Adrenal gland (tissue), 5 donors: ENCODE data around the gene OAF.

Experiments
- POLR2A ChIP-seq, 2 donors: fragments of 450-650 bp; IDR thresholded peaks; one replicate each; pipeline ENCODE4 v1.6.1; 2017; ENCODE audit warnings: antibody characterized with exemption in 2 of 2, mild to moderate bottlenecking in 2 of 2, moderate library complexity in 1 of 2
- TF ChIP-seq, protein P1 (sequence below), 6 experiments: fragments of 450-650 bp in 4 of 6; fragments of 200-600 bp in 2 of 6; sonication (generic) in 1 of 6; IDR thresholded peaks; 1 replicate in 5 of 6; 2 replicates in 1 of 6; pipeline versions ENCODE4 v1.5.1 to v1.8.0; 2016 to 2021; ENCODE audit warnings: antibody characterized with exemption in 6 of 6, mild to moderate bottlenecking in 2 of 6, moderate library complexity in 1 of 6
- donor health status: DM: no; HTN: no; CAD: no.

DNA sequence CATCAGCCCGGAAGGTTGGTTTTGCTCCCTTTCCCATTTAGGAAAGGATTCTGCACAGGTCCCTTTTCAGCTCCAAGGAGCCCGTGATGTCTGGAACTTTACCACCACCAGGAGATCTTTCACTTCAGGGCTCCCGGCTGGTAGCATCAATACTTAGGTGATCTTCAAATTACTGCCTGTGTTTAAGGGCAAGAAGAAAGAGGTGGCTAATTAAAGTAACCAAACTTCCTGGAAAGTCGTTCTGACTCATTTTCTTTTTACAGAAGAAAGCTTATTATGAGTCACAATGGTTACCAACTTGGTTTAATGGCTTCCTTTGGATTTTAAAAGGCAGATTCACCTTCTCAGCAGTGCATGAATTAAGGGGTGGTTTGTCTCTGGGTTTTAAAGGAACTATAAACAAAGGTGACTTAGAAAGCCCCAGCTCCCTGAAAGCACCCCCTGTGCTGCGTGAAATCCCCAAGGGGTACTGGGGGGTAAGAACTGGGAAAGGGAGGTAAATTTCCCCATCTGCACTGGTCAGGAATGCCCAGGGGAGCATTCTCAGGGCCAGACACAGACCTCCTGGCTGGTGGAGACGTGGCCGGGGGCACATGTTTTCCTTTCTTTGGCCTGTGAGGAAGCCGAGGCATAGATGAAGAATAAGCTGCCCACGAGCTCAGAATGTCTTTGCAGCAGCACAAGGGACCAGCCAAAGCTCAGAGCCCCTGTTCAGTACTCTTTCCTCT, 37.9 kb downstream of the OAF start:
- TF ChIP-seq, protein P1, sequence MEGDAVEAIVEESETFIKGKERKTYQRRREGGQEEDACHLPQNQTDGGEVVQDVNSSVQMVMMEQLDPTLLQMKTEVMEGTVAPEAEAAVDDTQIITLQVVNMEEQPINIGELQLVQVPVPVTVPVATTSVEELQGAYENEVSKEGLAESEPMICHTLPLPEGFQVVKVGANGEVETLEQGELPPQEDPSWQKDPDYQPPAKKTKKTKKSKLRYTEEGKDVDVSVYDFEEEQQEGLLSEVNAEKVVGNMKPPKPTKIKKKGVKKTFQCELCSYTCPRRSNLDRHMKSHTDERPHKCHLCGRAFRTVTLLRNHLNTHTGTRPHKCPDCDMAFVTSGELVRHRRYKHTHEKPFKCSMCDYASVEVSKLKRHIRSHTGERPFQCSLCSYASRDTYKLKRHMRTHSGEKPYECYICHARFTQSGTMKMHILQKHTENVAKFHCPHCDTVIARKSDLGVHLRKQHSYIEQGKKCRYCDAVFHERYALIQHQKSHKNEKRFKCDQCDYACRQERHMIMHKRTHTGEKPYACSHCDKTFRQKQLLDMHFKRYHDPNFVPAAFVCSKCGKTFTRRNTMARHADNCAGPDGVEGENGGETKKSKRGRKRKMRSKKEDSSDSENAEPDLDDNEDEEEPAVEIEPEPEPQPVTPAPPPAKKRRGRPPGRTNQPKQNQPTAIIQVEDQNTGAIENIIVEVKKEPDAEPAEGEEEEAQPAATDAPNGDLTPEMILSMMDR (IDR thresholded peaks at IDR 0.05), result no peak
- no peak for TF ChIP-seq POLR2A (IDR thresholded peaks at IDR 0.05)
